NCI-H2196 treated with DMSO at 0.1 percent for 48 hours (cell line): ENCODE data around the gene USP5.

Experiments
- DNase-seq: peaks from one replicate; lab custom pipeline; 2025; ENCODE audit not compliant: unreplicated experiment; lab: John Stamatoyannopoulos, UW

USP5 gene

GRCh38 chr12:6826125-6826733, 25.7 kb upstream of the USP5 start:
- no peak for DNase-seq

GRCh38 chr12:6826734-6827436, 25.1 kb upstream of the USP5 start:
- no peak for DNase-seq

- peak; percentile 25 for DNase-seq
Measured at GRCh38 chr12:6827437-6827911, 24.5 kb upstream of the USP5 start.

GRCh38 chr12:6827982-6828780, 23.8 kb upstream of the USP5 start, which contains the start of gene P3H3:
Gene P3H3 (plus strand): TSS chr12:6828407. CDS start chr12:6828441, 34 bp downstream.
- DNase-seq, result no peak

- DNase-seq, result no peak
Measured at GRCh38 chr12:6828781-6829535, 23.0 kb upstream of the USP5 start.

GRCh38 chr12:6829536-6830220, 22.3 kb upstream of the USP5 start:
- no peak for DNase-seq

GRCh38 chr12:6830286-6830890, 21.6 kb upstream of the USP5 start:
- no peak for DNase-seq

GRCh38 chr12:6830999-6831398, 21.0 kb upstream of the USP5 start:
- no peak for DNase-seq

- no peak for DNase-seq
Measured at GRCh38 chr12:6831450-6831995, 20.4 kb upstream of the USP5 start.

GRCh38 chr12:6832125-6832524, 19.8 kb upstream of the USP5 start:
- no peak for DNase-seq

- DNase-seq, result no peak
Measured at GRCh38 chr12:6833189-6833890, 18.6 kb upstream of the USP5 start.

GRCh38 chr12:6834254-6834653, 17.7 kb upstream of the USP5 start:
- no peak for DNase-seq

- DNase-seq, result no peak
Measured at GRCh38 chr12:6834873-6835272, 17.1 kb upstream of the USP5 start.

GRCh38 chr12:6836851-6837250, 15.1 kb upstream of the USP5 start:
- DNase-seq, result no peak

- no peak for DNase-seq
Measured at GRCh38 chr12:6837370-6838060, 14.4 kb upstream of the USP5 start.

- DNase-seq, result no peak
Measured at GRCh38 chr12:6838854-6839253, 13.1 kb upstream of the USP5 start.

GRCh38 chr12:6839482-6840201, 12.3 kb upstream of the USP5 start:
- DNase-seq, result peak; percentile 7

GRCh38 chr12:6840330-6840729, 11.6 kb upstream of the USP5 start:
- DNase-seq, result no peak
